WERI-Rb-1 (cell line): ENCODE results near the gene SCART1.
"Not testable (repeated sequence)": the region's sequence is repeated elsewhere in the genome, so short reads cannot be mapped to it uniquely, and the experiment has no call there.

Experiments
- DNase-seq: peaks from one replicate; pipeline ENCODE4 v3.0.0-alpha.2; 2020
- H3K27ac ChIP-seq: fragments of 250-450 bp; sonication (Bioruptor Pico); 2 replicates; pipeline ENCODE4 v1.5.1; 2020; ENCODE audit warnings: mild to moderate bottlenecking, moderate library complexity
- H3K27me3 ChIP-seq: fragments of 250-450 bp; sonication (Bioruptor Pico); 2 replicates; pipeline ENCODE4 v1.5.1; 2021; ENCODE audit warnings: mild to moderate bottlenecking, low read depth, moderate library complexity; ENCODE audit not compliant: insufficient read depth, severe bottlenecking
- H3K36me3 ChIP-seq: fragments of 250-450 bp; sonication (Bioruptor Pico); 2 replicates; pipeline ENCODE4 v1.5.1; 2020; ENCODE audit warnings: mild to moderate bottlenecking, moderate library complexity
- H3K4me3 ChIP-seq: 2 replicates; pipeline ENCODE4 v1.5.1; 2011; ENCODE audit warnings: low read depth, mild to moderate bottlenecking, control low read depth, low read length
- H3K9me3 ChIP-seq: fragments of 250-450 bp; sonication (Bioruptor Pico); 2 replicates; pipeline ENCODE4 v1.5.1; 2021; ENCODE audit warnings: mild to moderate bottlenecking, moderate library complexity; ENCODE audit not compliant: severe bottlenecking
- TF ChIP-seq, protein P1 (sequence below): IDR thresholded peaks from 2 replicates; pipeline ENCODE4 v1.5.1; 2011; ENCODE audit warnings: low read depth, mild to moderate bottlenecking, control low read depth, inconsistent platforms, low read length

SCART1 gene

DNA sequence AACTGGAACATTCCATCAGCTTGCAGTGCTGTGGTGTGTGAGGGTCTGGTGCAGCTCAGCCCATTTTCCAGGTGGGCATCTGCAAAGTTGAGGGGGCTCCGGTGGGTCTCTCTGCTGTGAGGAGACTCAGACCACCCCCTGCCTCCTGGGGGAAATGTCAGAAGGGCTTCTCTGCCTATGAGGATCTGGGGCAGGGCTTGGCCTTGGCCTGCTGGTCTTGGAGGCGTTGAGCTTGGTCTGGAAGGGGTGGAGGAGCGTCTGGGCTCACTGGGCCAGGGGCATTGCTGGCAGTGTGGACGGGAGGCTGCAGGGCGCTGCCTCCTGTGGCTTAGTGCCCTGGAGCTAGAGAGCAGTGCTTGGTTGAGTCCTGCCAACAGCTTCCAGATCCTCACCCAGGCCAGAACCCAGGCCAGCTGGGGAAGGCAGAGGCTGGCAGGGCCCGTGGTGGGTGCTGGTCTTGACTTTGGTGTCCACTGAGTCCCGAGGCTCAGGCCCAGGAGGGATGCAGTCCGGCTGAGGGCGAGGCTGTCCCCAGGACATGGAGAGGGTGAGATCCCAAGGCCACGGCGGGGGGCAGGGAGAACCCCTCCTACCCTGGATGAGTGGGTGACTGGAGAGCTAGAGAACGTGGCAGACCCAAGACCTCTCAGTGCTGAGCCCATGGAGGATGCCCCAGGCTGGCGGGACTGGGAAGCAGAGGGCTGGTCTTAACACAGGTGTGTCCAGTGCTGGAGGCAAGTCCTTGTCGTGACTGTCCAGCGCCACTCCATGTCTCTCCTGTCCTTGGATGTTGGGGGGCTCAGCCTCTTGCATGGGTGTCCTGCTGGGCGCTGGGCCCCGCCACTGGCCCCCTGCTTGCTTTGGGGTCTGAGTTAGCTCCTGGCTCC lies 32.2 kb upstream of the SCART1 start:
- Histone ChIP-seq H3K4me3 (no peak overlapping the region), H3K9me3 (no peaks in the 10 kb centered on the region), H3K27ac (no peak overlapping the region), H3K27me3 (no peaks in the 10 kb centered on the region), H3K36me3 (peaks cover 4% of the 10 kb centered on the region)
- TF ChIP-seq, protein P1, sequence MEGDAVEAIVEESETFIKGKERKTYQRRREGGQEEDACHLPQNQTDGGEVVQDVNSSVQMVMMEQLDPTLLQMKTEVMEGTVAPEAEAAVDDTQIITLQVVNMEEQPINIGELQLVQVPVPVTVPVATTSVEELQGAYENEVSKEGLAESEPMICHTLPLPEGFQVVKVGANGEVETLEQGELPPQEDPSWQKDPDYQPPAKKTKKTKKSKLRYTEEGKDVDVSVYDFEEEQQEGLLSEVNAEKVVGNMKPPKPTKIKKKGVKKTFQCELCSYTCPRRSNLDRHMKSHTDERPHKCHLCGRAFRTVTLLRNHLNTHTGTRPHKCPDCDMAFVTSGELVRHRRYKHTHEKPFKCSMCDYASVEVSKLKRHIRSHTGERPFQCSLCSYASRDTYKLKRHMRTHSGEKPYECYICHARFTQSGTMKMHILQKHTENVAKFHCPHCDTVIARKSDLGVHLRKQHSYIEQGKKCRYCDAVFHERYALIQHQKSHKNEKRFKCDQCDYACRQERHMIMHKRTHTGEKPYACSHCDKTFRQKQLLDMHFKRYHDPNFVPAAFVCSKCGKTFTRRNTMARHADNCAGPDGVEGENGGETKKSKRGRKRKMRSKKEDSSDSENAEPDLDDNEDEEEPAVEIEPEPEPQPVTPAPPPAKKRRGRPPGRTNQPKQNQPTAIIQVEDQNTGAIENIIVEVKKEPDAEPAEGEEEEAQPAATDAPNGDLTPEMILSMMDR: no peak
- no peak for DNase-seq

DNA sequence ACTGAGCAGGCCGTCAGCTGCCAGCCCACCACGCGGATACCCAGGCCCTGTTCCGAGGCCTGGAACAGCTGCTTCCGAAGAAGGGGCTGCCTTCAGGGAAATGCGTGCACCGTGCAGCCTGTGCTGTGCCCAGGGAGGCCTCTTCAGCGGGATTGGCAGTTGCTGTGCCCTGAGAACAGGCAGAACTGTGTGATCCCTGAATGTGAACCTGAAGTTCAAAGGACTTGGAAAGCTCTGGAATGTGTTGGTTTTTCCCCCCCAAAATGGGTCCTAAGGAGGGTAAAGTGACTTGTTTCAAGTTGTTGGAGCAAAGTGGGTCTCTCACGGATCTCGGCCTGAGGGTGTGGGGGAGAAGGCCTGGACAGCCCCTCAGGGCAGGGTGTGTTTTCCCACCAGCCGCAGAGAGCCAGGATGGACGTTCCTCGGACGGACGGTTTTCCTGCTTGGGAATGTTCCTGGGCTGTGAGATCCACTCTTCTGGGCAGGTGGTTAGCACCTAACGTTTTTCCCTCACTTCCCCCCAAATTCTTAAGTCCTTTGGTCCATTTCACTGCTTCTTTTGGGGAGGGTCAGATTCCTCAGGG lies 31.4 kb upstream of the SCART1 start:
- H3K27me3 ChIP-seq: no peaks in the 10 kb centered on the region
- DNase-seq: no peak
- no peaks in the 10 kb centered on the region for H3K9me3 ChIP-seq
- TF ChIP-seq, protein P1: no peak
- no peak overlapping the region for H3K4me3 ChIP-seq
- H3K36me3 ChIP-seq: peaks cover 4% of the 10 kb centered on the region
- H3K27ac ChIP-seq: no peak overlapping the region

DNA sequence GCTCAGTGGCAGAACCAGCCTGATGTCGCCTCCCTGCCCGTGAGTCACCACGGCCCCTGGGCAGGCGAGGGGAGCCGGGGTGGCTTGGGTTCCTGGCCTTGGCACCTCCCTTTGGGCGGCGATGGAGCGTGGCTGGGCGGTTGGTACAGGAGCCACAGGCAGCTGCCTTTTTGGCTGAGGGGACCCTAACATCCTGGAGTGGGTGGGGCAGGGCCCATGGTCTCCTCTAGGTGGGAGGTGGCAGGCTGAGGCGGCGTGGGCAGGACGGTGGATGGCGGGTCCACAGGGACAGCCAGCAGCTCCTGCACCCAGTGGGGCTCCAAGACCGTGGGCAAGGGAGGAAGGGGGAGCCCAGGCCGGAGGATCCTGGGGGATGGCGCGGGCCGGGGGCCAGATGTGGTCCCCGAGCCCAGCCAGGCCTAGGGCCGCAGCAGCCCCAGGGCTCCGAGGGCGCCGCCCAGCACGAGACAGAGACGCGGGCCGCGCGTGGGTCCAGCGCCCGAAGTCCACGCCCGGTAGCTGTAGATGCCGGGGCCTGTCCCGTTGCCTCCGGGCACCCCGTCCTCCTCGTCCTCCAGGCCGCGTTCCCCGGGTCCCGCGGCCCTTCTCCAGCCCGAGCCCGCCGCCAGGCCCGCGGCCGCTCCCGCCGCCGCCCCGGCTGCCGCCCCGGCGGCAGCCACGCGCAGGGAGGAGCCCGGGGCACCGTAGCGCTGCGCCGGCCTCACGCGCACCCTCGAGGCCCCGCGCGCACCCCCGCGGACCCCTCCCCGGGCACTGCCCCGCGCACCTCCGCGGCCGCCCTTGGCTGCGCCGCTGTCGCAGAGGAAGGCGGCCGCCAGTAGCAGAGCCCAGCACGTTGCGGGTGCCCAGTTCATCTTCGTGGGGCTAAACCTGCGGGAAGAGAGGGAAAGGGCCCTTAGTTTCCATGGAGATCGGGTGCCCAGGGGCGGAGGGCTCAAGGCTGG lies 30.7 kb upstream of the SCART1 start:
- Histone ChIP-seq H3K36me3 (peaks cover 4% of the 10 kb centered on the region), H3K9me3 (no peaks in the 10 kb centered on the region), H3K27ac (no peak overlapping the region), H3K4me3 (peak overlapping the region; percentile 27), H3K27me3 (no peaks in the 10 kb centered on the region)
- no peak for DNase-seq
- TF ChIP-seq, protein P1: no peak

DNA sequence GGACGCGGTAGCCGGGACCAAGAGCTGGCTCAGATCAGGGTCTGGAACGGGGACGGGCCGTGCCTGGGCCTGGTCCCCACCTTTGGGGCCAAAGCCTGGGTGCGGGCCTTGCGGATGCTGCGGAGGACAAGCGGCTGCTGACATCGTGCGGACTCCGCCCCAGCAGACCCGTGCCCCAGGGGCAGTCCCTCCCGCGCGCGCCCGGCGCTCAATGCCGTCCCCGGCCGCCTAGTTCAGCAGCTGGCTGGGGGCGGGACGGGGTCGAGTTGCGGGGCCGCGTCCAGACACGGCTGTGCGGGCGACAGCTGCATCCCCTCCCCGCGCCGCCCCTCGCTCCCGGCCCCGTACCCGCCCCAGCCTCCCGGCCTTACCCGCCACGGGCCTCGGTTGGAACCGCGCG lies 29.6 kb upstream of the SCART1 start:
- H3K27me3 ChIP-seq: not testable (repeated sequence)
- peak overlapping the region; percentile 21; the same call in 1 of the 2 replicates for H3K4me3 ChIP-seq

DNA sequence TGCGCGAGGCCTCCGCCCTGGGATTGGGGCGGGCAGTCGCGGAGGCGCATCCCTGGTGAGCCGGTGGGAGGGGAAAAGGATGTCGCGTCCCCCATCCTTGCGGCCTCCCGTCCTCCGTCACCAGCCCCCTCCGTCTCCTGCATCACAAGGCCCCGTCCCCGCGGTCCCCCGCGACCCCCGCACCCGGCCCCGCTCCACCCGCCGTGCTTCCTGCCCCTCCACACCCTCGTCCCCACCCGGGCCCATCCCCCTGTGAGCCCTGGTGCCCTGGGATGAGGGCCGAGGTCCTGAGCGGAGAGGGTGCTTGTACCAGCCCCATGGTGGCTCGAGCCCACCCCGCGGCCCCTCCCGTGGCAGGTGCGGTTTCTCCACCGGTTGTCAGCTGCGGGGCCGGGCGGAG lies 29.1 kb upstream of the SCART1 start, which contains the start of gene SPRN:
SPRN (minus strand) TSS at position 25 of the 400 bp plus-strand sequence. CDS start 944 bp downstream, outside the sequence.
- H3K9me3 ChIP-seq, H3K36me3 ChIP-seq, H3K27me3 ChIP-seq, DNase-seq, H3K27ac ChIP-seq: not testable (repeated sequence)
- H3K4me3 ChIP-seq: peak within 1 kb of the TSS; percentile 27

More for the DNA sequence above, 29.6 kb upstream of the SCART1 start:
- DNase-seq, H3K27ac ChIP-seq, H3K36me3 ChIP-seq, H3K9me3 ChIP-seq: not testable (repeated sequence)

DNA sequence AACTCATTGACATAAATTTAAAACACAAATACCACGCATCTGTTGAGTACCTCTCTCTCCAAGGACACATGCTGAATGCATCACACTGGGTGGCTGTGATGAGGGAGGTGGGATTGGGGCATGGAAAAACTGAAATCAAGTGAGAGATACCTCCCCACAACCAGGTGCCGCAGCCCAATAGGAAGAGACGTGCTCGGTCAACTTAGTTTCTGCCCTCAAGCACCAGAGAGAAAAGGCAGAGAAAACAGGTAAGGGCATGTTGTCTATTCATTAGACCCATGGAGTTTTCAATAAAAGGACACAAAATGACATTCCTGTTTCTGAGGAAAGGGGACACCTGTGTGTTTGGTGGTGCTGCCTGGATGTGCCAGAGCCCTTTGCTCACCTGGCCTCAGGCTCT lies 24.2 kb upstream of the SCART1 start:
- H3K27me3 ChIP-seq, H3K9me3 ChIP-seq, H3K4me3 ChIP-seq, H3K27ac ChIP-seq, DNase-seq, H3K36me3 ChIP-seq: not testable (repeated sequence)

DNA sequence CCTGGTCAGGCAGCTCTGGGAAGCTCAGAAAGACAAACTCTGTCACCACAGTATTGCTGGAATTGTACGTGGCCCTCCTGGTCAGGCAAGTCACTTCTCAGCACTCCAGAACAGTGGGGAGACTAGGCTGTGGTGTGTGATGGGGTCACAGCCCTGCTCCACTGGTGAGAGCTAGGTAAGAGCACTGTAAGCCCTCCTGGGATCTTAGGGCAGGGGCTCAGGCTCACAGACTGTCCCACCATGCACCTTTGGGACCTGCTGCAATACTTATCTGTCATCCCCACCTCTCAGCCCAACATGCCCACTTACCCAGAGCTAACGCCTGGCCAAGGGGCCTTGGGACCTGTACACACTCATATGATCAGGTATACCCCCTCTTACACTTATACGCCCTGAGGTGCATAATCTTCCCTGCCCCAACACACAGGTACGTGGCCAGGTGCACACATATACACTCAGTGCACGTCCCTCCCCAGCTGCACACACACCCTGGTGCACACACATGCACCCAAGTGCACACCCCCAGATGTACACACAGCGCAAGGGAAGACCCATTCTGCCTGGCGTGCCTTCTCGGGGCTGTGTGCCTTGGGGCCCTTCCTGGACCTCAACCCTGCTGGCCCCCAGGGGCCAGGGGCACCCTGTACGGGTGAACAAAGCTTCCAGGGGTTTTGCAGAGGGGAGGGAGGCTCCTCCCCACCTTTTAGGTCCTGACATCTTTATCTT lies 21.7 kb upstream of the SCART1 start:
- not testable (repeated sequence) for H3K9me3 ChIP-seq, H3K36me3 ChIP-seq, DNase-seq, H3K27me3 ChIP-seq, H3K27ac ChIP-seq, H3K4me3 ChIP-seq

DNA sequence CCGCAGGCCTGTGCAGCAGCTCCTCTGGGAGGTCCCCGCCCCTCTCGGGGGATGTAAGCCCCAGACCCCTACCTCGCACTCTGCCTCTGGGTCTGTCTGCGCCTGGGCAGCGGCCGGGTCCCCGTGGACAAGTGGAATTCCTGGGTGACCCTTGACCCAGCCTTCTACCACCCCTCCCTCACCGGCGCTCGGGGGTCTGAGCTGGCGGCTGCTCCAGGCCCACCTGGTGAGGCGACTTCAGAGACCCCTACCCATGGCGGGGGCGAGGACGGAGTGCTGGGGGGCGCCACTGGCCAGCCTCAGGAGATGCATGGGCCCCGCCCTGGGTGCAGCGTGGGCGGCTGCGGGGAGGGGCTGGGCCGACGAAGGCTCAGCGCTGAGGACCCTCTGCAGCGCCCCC lies 21.0 kb upstream of the SCART1 start:
- H3K27ac ChIP-seq, H3K9me3 ChIP-seq, H3K27me3 ChIP-seq, H3K4me3 ChIP-seq, H3K36me3 ChIP-seq, DNase-seq: not testable (repeated sequence)
